ENCODE data around the gene KRTAP20-3.

The KRTAP20-3 gene

DNA sequence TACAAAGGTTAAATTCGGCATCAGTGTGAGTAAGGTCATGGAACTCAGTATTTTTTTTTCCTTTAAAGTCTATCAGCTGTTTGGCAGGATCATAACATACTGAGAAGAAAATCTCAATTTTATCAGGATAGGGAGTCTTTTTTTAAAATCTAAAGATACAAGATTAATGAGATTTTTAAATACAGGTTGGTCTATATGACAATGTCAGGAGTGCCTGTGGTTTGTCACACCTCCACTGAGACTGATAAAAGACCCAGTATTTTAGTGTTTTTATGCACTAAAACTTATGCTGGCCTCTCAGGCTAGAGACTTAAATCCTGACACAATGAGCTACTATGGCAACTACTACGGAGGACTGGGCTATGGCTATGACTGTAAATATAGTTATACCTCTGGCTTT, at the start of gene KRTAP20-3:
Gene KRTAP20-3, plus strand, starts transcription at position 301 of the 400 bp plus-strand sequence.
- DNase-seq (ENCODE audit: low read depth, low spot score) = no peak

DNA sequence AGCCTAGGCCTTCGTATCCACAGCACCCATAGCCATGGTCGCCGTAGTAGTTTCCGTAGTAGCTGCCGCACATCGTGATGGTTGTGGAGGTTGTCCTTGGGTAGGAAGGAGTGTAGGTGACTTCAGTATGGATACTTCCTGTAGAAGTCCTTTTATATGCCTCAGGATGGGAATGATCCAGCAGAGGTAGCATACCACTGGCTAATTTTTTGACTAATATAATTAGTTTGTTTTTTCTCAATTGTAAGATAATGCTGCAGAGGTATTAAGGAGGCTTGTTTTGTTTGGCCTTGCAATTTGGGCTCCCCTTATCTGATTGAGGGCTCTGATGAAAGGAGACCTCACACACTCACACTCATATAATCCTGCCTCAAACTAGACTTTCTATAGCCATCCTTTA, 43.9 kb upstream of the KRTAP20-3 start, which contains the start of gene KRTAP6-2:
Gene KRTAP6-2, minus strand, starts transcription at position 101 of the 400 bp plus-strand sequence. Its CDS starts 28 bp downstream, at position 73.
- no peak for DNase-seq (ENCODE audit: low read depth, low spot score)

DNA sequence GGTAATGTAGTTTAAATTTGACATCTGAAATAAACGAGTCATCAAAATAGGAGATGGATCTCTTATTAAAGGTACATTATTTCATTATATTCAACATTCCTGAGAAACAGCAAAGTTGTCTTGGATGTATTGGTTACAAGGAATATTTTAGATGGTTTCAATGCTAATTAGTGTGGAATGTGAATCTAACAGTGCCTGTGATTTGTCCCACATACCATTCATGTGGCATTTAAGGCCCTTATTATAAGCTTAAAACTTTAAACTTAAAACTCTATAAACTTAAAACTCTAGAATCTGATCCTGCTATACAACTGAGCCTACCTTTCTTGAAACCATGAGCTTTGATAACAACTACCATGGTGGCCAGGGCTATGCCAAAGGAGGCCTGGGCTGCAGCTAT, 41.9 kb upstream of the KRTAP20-3 start, which contains the start of gene KRTAP22-1:
Gene KRTAP22-1, plus strand, starts transcription at position 301 of the 400 bp plus-strand sequence.
- DNase-seq (ENCODE audit: low read depth, low spot score) = no peak

DNA sequence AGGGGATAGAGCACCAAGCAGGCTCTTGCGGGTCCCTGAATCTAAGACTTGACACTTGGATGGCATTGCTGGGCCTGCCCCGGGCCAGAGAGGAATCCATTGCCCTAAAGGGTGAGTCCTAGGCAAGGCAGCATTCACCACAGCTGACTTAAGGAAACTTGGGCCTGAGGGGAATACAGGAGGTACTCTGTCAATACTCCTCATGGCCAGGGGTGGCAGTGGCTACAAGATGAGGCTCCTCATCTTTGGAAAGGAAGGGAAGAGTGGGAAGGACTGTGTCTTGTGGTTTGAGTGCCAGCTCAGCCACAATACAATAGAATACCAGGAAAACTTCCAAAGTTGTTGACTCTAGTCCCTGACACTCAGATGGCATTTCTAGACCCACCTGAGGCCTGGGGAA, 36.7 kb upstream of the KRTAP20-3 start:
- no peak for DNase-seq (ENCODE audit: low read depth, low spot score)

DNA sequence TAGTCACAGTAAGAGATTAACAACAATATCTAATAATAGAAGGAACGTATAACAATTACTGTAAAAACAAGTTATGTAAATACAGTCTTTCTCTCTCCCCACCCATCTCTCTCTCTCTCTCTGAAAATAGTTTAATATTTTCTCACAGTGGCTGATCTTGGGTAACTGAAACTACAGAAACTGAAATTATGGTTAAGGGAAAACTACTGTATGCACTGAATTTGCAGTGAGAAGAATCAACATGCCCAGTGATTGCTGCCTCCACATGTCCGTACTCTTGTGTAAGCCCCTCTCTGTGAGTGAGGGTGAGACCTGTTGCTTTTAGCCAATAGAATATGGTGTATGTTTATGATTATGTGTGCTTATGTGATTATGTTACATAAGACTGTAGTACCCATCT, 30.5 kb upstream of the KRTAP20-3 start:
- no peak for DNase-seq (ENCODE audit: low read depth, low spot score)

DNA sequence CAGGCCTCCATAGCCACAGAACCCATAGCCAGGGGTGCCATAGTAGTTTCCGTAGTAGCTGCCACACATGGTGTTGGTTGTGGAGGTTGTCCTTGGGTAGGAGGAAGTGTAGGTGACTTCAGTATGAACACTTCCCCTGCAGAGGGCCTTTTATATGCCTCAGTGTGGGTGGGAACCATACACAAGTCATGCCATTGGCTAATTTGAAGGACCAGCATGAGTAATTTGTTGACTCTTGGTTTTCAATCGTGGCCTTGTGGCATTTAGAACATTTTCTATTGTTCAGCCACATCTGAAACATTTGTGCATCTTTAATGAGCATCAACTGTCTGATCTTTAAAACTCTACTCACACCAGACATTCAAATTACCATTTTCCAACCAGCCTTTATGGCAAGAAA, 28.8 kb upstream of the KRTAP20-3 start, which contains the start of gene KRTAP6-1:
Gene KRTAP6-1, minus strand, starts transcription at position 95 of the 400 bp plus-strand sequence. Its CDS starts 26 bp downstream, at position 69.
- DNase-seq (ENCODE audit: low read depth, low spot score) = no peak

DNA sequence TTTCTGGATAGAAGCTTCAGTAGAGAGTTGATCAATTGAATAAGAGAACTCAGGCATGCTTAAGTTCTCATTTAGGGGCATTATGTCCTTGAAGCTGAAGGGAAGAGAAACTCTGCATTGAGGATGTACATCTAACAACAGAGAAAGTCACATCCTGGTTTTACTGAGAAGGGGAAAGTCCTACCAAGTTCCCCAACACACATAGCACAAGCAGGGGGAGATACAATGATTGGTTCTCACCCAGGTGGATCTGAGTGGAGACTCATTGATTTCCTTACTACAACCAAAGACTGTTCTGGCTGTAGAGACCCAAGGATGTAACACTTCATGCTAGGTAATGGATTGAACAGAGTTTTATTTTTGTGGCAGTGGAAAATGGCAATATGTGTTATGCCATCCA, 27.5 kb upstream of the KRTAP20-3 start:
- no peak for DNase-seq (ENCODE audit: low read depth, low spot score)

DNA sequence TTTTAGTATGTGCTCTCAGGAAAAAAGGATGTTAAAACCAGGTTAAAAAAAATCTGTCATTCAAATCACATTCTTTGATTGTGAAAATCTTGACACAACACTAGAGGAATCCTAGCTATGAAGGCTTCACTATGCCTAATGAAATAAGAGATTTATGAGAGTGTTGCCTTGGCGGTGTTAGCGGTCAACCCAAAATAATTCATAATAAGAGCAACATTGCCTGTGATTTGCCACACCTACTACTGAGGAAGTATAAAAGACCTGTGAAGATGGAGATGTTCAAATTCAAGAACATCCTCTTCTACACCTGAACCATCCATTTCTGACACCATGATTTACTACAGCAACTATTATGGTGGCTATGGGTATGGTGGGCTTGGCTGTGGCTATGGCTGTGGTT, 26.5 kb upstream of the KRTAP20-3 start, which contains the start of gene KRTAP20-1:
Gene KRTAP20-1, plus strand, starts transcription at position 301 of the 400 bp plus-strand sequence. Its CDS starts 30 bp downstream, at position 331.
- no peak for DNase-seq (ENCODE audit: low read depth, low spot score)

DNA sequence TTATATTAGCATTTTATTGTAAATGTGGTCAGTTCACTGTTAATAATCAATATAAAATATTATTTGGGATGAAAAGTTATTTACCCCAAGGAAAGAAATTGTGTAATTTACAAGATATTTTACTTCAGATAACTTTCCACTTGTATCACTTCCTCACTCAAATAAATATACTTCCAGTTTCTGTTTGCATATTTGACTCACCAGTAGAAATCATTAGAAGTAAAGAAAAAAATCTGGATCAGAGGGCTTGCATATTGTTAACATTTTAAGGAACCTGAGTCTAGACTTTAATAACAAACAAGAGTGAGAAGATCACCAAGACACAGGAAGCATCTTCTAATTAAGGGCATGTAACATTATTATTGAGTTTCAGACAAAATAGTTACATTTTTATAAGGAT, 22.6 kb upstream of the KRTAP20-3 start:
- no peak for DNase-seq (ENCODE audit: low read depth, low spot score)

DNA sequence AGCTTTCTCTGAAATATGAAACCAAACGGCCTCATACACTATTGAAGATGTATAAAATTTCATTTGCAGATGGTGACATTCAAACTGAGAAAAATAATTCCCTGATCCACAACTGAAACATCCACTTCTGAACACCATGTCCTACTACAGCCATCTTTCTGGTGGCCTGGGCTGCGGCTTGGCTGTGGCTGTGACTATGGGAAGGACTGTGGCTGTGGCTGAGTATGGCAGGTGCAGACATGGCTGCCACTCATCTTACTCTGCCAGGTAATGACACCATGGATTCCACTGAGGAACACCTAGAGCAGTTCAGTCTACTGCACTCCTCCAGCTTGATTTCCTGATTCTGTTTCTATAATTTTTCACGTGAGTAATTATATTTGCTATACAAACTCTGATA, 22.1 kb upstream of the KRTAP20-3 start, which contains the start of gene KRTAP20-4:
Gene KRTAP20-4, plus strand, starts transcription at position 106 of the 400 bp plus-strand sequence.
- DNase-seq (ENCODE audit: low read depth, low spot score) = no peak

DNA sequence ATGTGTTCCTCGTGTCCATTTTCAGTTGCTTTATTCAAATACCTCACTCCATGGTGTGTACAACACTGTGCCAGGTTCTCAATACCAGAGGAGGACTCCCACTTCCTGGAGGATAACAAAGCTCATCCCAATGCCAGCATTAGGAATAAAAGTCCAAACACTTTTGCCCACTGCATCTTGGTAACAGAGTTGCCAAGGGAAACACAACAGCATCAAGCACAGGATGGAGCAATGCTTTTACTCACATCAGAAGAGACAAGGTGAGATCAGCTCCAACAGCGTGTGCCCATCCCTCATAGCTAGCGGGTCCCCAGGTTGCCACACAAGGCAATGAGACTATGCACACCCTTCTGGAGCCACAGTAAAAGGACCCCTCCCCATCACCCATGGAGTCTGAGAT, 19.3 kb upstream of the KRTAP20-3 start:
- DNase-seq (ENCODE audit: low read depth, low spot score) = no peak

DNA sequence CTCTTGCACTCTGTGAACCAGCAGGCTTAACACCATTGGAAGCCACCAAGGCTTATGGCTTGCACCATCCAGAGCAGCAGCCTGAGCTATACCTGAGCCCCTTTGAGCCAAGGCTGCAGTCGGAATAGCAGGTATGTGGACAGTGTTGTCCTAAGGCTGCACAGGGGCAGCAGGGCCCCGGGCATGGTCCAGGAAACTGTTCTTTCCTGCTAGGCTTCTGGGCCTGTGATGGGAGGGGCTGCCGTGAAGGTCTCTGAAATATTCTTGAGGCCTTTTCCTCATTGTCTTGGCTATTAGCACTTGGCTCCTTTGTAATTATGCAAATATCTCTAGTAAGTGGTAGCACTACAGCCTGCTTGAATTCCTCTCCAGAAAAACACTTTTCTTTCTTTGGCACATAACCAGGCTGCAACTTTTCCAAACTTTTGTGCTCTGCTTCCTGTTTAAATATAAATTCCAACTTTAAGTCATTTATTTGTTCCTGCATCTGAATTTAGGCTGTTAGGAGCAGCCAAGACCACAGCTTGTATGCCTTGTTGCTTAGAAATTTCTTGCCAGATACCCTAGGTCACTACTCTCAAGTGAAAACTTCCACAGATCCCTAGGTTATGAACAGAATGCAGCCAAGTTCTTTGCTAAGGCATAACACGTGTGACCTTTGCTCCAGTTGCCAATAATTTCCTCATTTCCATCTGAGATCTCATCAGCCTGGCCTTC, 17.1 kb upstream of the KRTAP20-3 start:
- no peak for DNase-seq (ENCODE audit: low read depth, low spot score)

DNA sequence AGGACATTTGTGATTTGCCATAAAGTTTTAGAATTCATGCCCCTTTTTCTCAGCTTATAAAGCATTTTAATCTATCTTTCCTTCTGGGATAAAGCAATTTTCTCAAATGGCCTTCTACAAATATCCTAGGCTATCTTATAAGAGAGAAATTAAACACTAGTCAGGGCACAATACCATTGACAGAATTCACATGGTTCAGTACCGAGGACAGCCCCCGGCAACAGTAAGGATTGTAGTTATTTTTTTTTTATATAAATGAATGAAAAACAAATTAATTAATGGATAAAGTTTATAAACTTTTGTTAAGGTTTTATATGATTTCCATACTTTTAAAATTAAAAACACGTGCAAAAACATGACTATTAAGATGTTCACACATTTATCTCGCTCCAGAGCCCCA, 14.6 kb upstream of the KRTAP20-3 start:
- no peak for DNase-seq (ENCODE audit: low read depth, low spot score)

DNA sequence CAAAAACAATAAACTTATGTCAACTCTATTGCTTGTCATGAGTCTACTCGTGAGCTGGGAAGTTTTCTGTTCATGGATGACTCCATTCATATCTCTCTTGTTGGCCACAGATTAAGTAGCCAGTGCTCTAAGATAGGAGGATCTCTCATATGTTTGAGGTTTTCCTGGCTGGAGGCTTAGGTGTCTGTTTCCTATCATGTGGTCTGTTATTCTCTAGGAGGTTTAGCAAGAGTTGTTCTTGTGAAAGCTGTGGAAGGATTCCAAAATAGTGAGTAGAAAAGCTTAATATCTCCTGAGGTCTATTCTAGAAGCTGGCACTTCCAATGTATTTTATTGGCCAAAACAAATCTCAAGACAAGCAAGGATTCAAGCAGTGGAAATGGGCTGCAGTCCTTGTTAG, 13.5 kb upstream of the KRTAP20-3 start:
- no peak for DNase-seq (ENCODE audit: low read depth, low spot score)

DNA sequence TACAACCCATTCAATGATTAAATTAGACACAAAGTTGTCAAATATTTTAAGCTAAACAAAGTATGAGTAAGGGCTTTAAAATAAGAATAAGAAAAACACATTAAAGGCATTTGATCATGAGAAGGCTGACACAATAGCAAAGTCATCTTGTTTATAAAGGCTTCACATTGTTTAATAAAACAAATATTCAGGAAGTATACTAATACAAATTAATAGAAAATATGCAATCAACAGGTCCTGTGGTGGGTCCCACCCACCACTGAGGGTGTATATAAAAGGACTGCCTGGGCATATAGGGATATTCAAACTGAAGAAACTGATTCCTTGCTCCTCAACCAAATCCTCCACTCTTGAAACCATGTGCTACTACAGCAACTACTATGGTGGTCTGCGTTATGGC, 7.8 kb upstream of the KRTAP20-3 start, which contains the start of gene KRTAP20-2:
Gene KRTAP20-2, plus strand, starts transcription at position 301 of the 400 bp plus-strand sequence. Its CDS starts 58 bp downstream, at position 359.
- no peak for DNase-seq (ENCODE audit: low read depth, low spot score)

DNA sequence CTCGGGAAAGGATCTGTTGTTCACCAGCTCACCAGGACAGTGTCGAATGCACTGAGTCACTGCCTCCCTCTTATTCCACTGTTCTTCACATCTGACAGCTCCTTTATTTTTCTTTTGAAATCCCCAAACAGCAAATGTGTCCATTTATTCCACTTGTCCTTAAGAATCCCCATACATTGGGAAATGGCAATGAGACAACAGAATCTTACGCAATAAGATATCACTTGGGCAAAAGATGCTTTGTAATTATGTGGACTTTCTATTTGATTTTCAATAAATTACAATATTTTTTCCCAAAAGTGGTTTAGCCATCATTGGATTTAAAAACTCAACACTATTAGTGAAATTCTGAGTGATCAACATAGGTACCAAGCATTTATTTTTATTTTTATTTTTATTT, 4.0 kb upstream of the KRTAP20-3 start:
- no peak for DNase-seq (ENCODE audit: low read depth, low spot score)

DNA sequence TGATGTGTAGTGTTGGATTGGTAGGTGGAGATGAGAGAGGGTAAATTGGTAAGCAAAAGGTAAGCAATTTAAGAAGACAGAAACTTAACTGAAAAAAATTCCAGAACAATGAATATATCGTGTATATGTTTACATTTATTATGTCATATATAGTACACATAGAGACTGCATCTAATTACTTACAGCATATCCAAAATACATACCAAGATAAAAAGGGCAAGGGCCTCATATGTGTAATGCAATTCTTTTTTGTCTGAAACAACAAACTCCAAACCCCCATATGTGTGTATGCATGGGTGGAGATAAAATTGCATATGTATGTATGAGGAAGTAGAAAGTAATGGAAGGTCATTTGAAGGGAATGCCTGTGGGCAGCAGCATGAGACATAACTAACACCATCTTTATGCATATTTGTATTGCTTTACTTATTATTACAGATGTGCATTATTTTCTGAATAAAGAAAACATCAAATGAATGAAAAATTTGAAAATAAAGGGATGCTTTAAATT, 4.3 kb downstream of the KRTAP20-3 start:
- DNase-seq (ENCODE audit: low read depth, low spot score) = no peak

DNA sequence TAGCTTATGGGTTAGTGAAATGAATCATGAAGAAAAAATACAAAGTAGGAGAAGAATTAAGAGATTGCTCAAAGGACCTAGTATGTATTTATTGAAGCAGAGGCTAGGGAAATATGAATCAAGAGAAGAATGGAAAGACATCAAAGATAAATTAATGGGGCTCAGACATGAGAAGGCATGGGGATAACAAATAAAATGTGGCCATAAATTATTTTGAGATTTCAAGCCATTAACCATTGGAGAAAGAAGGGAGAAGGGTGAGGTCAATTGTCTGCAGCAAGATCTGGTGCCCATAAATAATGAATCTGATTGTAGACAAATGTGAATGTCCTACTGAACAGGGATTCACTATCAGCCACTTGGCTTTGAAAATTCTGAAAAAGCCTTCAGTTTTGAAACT, 10.2 kb downstream of the KRTAP20-3 start:
- DNase-seq (ENCODE audit: low read depth, low spot score) = no peak

DNA sequence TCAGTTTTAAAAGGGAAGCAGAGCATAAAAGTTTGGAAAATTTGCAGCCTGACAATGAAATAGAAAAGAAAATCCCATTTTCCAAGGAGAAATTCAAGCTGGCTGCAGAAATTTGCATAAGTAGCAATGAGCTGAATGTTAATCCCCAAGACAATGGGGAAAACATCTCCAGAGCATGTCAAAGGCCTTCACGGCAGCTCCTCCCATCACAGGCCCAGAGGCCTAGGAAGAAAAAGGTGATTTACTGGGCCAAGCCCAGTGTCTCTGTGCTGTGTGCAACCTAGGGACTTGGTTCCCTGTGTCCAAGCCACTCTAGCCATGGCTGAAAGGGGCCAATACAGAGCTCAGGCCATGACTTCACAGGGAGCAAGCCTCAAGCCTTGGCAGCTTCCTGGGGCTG, 26.1 kb downstream of the KRTAP20-3 start:
- no peak for DNase-seq (ENCODE audit: low read depth, low spot score)

DNA sequence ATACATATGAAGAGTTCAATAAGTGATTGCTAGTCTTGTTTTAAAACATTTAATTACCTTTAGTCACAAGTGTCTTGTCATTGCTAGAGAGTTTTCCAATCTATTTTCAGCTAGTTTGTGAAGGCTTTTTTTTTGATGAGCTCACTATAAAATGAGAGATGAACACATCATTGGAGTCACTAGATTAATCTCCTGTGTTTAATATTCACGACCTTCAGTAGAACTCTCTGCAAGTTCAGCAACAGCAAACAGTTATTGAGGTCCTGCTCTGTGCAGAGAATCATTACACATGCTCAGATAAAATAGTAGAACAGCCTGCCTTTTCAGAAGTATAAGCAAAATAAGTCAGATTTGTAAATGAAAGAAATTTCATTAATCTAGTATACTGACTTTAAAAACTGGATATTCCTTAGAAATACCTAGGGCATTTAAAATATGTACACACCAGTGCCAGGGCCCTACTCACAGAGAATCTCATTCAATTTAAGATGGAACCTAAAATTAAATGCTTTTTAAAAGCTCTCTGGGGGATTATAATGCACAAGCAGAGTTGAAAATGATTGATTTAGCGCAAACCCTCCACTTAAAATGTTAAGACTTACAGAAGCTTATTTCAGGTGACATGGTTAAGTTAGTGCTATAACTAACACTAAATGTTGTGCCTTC, 30.5 kb downstream of the KRTAP20-3 start:
- DNase-seq (ENCODE audit: low read depth, low spot score) = no peak

DNA sequence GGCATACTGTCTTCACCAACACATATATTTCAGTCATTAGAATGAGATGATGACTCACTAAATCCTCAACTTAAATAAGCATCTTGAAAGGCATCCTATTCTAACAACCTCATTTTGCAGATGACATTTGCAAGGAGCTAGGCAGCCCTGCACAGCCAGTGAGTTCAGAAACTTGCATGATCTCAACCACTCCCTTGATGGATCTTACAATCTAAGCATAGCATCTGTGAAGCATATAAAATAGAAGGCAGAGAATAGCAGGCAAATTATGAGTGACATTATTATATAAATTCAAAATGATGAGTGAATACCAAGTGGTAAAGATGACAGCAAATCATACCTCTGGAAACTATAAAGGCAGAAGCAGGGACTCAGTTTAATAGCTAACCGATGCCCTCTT, 31.6 kb downstream of the KRTAP20-3 start:
- no peak for DNase-seq (ENCODE audit: low read depth, low spot score)

DNA sequence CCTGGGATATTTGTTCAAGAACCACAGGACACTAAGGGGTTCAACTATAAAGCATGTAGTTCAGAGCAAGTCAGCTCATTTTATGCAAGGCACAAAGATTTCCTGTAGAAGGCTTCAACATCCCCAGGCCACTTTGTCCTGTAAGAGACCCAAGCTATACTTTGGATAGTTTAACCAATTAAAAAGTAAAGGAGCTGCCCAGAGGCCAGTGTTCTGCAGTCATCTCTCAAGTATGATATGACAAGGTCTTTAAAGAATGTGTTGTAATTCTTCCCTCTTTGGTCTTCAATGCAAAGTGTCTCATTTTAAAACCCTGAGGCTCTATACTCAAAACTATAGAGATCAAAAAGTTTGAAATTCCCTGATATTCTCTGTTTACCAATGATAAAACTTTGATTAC, 34.1 kb downstream of the KRTAP20-3 start:
- DNase-seq (ENCODE audit: low read depth, low spot score) = no peak
